ENCODE results near the gene BICDL1.

DNA sequence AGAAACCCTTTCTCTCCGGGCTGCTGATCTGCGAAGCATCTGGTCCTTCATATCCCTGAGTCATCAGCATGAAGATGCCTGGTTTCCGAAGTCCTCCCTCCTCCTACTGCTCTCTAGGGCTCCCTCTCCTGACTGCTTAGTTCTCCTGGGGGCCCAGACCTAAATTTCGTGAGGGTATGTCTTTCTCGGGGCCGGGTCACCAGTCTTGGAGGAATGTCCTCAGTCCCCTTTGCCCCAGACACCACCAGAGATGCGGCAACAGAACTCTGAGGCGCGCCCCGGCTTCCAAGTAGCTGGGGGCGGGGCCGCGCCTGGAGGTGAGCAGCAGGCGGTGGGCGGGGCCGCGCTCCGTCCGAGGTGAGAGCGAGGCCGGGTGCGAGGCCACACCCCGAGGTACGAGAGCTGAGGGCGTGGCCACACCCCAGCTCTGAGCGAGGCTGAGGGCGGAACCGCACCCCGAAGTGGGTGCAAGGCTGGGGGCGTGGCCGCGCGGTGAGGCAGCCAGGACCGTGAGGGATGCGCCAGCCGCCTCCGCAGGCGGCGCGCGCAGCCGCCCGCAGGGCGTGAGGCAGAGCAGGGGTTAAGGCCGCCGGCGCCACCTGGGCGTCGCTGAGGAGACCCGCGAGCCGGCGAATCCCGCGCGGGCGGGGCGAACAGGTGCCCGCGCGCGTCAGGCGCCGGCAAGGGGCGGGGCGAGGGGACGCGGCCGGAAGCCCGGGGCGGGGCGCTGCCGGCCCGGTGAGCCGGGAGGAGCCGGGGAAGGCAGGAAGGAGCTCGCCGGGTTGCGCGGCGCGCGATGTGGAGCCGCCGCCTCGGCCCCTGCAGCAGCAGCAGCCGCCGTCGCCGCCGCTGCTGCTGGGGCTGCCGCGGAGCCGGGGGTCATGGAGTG is at the start of gene BICDL1:
- no peak for TF ChIP-seq POLR2AphosphoS5 (IDR thresholded peaks at IDR 0.05; ENCODE audit: low read depth)
- TF ChIP-seq, protein P1, sequence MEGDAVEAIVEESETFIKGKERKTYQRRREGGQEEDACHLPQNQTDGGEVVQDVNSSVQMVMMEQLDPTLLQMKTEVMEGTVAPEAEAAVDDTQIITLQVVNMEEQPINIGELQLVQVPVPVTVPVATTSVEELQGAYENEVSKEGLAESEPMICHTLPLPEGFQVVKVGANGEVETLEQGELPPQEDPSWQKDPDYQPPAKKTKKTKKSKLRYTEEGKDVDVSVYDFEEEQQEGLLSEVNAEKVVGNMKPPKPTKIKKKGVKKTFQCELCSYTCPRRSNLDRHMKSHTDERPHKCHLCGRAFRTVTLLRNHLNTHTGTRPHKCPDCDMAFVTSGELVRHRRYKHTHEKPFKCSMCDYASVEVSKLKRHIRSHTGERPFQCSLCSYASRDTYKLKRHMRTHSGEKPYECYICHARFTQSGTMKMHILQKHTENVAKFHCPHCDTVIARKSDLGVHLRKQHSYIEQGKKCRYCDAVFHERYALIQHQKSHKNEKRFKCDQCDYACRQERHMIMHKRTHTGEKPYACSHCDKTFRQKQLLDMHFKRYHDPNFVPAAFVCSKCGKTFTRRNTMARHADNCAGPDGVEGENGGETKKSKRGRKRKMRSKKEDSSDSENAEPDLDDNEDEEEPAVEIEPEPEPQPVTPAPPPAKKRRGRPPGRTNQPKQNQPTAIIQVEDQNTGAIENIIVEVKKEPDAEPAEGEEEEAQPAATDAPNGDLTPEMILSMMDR (IDR thresholded peaks at IDR 0.05; ENCODE audit: insufficient read depth, low read length): no peak
- no peak for TF ChIP-seq GABPA (IDR thresholded peaks at IDR 0.05; ENCODE audit: low read depth)
